IPS-15b (cell line): Measurements from ENCODE around the gene OR2A5.

ENCODE experiments used
- H3K27me3 ChIP-seq: one replicate; pipeline ENCODE4 v1.6.1; 2013; ENCODE audit warnings: low read length; ENCODE audit not compliant: control insufficient read depth, insufficient read depth
- H3K36me3 ChIP-seq: one replicate; pipeline ENCODE4 v1.6.1; 2013; ENCODE audit warnings: low read length; ENCODE audit not compliant: control insufficient read depth, insufficient read depth
- H3K4me1 ChIP-seq: one replicate; pipeline ENCODE4 v1.6.1; 2013; ENCODE audit warnings: mild to moderate bottlenecking, low read length; ENCODE audit not compliant: control insufficient read depth, insufficient read depth
- H3K4me3 ChIP-seq: one replicate; pipeline ENCODE4 v1.5.1; 2013; ENCODE audit warnings: low read depth, low read length
- H3K9ac ChIP-seq: one replicate; pipeline ENCODE4 v1.6.1; 2013; ENCODE audit warnings: low read depth, mild to moderate bottlenecking, low read length
- H3K9me3 ChIP-seq: one replicate; pipeline ENCODE4 v1.6.1; 2013; ENCODE audit warnings: mild to moderate bottlenecking, low read length; ENCODE audit not compliant: control insufficient read depth, insufficient read depth

OR2A5 gene

DNA sequence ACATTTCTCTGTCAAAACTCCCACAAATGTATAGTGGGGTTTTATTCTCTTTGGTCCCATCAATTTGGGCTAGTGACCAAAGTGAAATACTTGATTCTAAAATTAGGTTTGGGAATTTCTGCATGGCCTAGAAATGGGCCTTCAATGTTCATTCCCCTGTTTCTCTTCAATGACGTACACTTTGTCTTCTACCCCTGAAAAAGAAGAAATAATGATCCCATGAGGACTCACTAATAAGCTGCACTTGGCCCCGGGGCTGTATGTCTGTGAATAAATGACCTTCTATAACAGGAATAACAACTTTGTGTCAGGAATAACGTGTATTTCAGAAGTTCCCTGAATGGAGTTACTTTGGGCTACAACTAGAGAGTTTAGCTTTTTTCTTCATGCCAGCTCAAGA is 28.4 kb upstream of the OR2A5 start:
- no peaks in the 10 kb centered on the region for H3K36me3 ChIP-seq
- no peak overlapping the region for H3K9ac ChIP-seq
- no peaks in the 10 kb centered on the region for H3K27me3 ChIP-seq
- no peaks in the 10 kb centered on the region for H3K9me3 ChIP-seq
- no peaks in the 10 kb centered on the region for H3K4me1 ChIP-seq
- H3K4me3 ChIP-seq: no peak overlapping the region

DNA sequence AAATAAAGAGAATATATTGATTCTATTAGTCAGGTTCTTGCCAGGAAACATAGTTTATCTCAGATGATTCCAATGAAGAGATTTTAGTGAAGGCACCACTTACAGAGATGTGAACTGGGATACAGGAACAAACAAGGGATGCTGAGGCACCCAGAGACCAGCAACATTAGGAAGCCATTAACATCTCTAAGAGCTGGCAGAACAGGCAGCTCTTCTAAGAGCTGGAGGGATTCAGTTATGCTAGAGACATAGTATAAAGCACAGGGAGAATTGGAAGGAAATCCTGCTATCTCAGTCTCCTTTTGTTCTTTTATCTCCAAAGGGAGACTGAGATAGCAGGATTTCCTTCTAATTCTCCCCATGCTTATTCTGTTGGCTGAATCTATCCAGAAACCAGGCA is 26.6 kb upstream of the OR2A5 start:
- Histone ChIP-seq H3K4me3 (no peak overlapping the region), H3K4me1 (no peaks in the 10 kb centered on the region), H3K36me3 (no peaks in the 10 kb centered on the region), H3K9me3 (no peaks in the 10 kb centered on the region), H3K9ac (no peak overlapping the region), H3K27me3 (no peaks in the 10 kb centered on the region)

DNA sequence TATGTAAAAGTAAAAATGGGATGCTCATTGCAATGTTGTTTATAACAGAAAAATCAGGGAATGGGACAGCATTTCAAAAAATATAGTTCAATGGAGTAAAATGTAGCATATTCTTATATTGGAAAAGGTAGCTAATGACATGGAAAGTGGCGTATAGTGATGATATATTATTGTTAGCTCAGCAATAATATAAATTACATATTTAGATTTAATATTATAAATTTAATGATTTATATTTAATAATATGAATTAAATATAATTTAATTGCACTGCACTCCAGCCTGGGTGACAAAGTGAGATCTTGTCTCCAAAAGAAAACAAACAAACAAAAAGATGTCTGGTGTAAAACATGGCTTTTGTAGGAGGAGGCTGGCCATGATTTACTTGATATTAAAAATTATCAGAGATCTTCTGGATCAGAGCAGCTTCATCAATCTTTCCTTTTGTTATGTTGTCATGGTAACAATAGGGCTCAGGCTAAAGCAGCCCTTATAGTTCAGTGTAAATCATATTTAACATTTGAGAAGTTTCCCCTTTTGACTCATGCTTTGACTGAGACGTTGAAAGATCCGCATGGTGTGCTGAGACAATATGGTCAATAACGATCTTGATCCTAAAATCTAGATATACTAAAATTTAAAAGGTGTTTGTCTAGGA is 25.4 kb upstream of the OR2A5 start:
- Histone ChIP-seq H3K27me3 (no peaks in the 10 kb centered on the region), H3K9ac (no peak overlapping the region), H3K4me1 (no peaks in the 10 kb centered on the region), H3K36me3 (no peaks in the 10 kb centered on the region), H3K4me3 (no peak overlapping the region), H3K9me3 (no peaks in the 10 kb centered on the region)

DNA sequence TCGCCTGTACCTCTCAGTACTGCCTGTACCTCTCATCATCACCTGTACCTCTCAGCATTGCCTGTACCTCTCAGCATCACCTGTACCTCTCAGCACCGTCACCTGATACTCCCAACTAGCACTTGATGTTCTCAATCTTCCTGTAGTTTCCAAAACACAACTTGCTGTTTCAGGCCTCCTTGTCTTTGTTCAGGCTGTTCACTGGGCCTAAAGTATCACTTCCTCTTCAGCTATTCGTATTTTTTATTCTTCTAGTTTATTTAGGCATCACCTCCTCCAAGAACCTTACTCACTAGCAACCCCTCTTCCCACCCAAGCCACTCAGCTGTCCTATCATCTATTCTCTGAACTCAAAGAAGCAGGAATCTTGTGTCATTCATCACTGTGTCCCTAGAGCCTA is 24.5 kb upstream of the OR2A5 start:
- Histone ChIP-seq H3K36me3 (no peaks in the 10 kb centered on the region), H3K9me3 (no peaks in the 10 kb centered on the region), H3K27me3 (no peaks in the 10 kb centered on the region), H3K4me1 (no peaks in the 10 kb centered on the region), H3K9ac (no peak overlapping the region), H3K4me3 (no peak overlapping the region)

DNA sequence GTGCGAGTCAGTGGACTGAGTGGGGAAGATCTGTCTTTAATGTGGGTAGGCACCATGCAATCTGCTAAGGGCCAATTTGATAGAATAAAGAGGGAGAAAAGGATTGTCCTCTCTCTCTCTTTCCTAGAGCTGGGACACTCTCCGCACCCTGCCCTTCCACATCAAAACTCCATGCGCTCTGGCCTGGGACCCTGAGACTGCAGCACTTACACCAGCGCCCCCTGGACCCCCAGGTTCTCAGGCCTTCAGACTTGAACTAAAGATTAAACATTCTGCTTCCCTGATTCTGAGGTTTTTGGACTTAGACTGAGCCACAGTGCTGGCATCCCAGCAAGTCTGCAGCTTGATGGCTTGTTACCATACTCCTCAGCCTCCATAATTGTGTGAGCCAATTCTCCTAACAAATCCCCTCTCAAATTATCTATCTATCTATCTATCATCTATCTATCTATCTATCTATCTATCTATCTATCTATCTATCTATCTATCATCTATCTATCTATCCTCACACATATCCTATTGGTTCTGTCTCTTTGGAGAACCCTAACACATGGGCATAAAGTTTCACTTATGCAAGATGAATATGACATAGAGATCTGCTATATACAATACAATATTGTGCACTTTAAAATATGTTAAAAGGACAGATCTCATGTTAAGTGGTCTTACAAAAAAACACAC is 22.4 kb upstream of the OR2A5 start:
- Histone ChIP-seq H3K4me3 (no peak overlapping the region), H3K9ac (no peak overlapping the region), H3K27me3 (no peaks in the 10 kb centered on the region), H3K4me1 (no peaks in the 10 kb centered on the region), H3K9me3 (no peaks in the 10 kb centered on the region), H3K36me3 (no peaks in the 10 kb centered on the region)

DNA sequence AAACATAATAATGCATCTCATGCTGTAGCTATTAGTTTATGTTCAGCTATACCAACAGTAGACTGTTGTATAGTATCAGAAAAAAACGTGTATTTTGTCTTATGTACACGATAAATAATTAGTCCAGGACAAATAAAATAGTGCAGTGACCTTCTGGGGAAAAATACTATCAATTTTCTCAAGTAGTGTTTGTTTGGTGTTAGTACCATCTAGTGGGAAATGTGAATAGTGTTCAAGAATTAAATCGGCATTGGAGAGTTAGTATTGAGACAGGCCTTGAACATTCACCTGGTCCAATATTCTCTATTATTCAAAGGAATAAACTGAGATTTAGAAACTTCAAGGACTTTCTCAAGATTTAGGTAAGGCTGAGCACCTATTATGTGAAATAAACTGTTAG is 21.7 kb upstream of the OR2A5 start:
- Histone ChIP-seq H3K9ac (no peak overlapping the region), H3K9me3 (no peaks in the 10 kb centered on the region), H3K4me3 (no peak overlapping the region), H3K36me3 (no peaks in the 10 kb centered on the region), H3K4me1 (no peaks in the 10 kb centered on the region), H3K27me3 (no peaks in the 10 kb centered on the region)

DNA sequence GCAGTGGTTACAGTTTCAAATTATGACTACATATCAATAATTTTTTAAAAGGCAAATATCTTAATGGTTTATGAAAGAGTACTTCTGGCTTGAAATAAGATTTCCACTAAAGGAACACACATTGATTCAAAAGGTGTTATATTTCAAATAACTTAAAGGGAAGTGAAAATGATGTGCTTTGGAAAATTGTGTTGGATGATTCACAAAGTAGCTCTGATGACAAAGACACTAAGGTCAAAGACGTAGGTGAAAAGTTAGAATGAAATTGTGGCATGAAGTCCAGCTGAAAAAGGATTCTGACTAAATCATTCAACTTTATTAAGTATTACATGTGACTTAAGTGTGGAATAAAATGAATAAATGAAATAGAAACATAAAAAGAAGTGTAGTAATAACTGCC is 20.8 kb upstream of the OR2A5 start:
- Histone ChIP-seq H3K4me3 (no peak overlapping the region), H3K9ac (no peak overlapping the region), H3K27me3 (no peaks in the 10 kb centered on the region), H3K4me1 (no peaks in the 10 kb centered on the region), H3K36me3 (no peaks in the 10 kb centered on the region), H3K9me3 (no peaks in the 10 kb centered on the region)

DNA sequence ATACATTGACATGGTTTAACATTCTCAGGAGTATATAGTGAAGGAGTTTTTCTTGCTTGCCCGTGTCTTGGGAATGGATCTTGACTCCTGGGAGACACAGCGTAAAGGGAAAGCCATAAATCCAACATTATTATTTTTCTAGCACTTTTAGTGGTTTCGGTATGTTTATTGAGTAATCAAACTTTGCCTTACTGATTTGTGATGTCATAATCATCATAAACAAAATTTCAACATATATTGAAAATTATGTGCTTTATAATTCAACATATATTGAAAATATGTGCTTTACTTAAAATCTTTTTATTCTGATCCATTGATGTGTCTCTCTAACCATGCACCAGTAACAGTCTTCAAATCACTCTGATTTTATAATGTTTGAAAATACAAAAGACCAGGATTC is 20.2 kb upstream of the OR2A5 start:
- Histone ChIP-seq H3K4me3 (no peak overlapping the region), H3K9ac (no peak overlapping the region), H3K36me3 (no peaks in the 10 kb centered on the region), H3K27me3 (no peaks in the 10 kb centered on the region), H3K9me3 (no peaks in the 10 kb centered on the region), H3K4me1 (no peaks in the 10 kb centered on the region)

DNA sequence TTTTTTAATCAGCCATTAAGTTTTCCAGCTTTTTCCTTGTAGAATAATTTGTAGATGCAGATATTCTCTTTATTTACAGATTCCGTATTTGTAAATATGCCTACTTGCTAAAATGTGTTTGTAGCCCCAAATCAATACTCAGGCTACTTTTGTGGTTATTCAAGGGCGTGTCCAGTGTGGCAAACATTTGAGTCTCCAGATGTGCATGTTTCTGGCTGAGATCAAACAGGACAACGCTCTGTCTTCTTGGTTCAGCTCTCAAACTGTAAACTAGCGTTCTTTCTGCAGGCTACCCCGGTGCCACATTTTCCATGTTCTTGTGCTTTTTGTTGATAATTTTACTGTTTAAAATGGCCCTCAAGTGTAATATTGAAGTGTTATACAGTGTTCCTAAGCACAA is 16.2 kb upstream of the OR2A5 start:
- Histone ChIP-seq H3K9ac (no peak overlapping the region), H3K9me3 (no peaks in the 10 kb centered on the region), H3K27me3 (no peaks in the 10 kb centered on the region), H3K4me3 (no peak overlapping the region), H3K36me3 (no peaks in the 10 kb centered on the region), H3K4me1 (no peaks in the 10 kb centered on the region)

DNA sequence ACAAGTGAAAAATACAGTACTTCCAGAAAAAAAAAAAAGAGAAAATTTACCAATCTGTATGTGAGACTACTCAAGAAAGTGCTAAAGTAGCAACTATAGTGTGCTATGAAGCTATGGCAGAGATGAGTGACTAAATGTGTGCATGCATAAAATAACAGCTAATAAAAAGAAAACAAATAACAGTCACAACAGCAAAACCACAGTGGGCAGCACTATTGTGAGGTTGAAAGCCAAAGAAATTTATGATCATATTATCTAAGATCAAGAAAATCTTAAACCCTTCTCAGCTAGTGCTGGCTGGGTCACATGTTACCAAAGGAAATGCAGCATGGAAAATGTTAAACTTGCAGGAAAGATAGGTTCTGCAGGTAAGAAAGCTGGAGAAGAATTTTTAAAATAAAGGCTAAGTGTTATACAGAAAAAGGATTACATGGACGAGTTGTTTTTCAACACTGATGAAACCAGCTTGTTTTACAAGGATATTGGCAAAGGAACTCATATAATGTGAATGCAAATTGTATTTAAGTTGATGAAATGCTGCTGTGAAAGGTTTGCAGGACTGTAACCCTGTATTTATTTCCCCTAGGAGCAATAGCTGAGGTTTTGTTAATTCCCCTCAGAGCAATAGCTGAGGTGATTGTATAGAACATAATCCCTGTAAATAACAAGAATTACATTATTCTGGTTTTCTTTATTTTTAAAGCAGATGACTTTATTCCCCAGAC is 15.6 kb upstream of the OR2A5 start:
- Histone ChIP-seq H3K4me1 (no peaks in the 10 kb centered on the region), H3K9me3 (no peaks in the 10 kb centered on the region), H3K4me3 (no peak overlapping the region), H3K27me3 (no peaks in the 10 kb centered on the region), H3K9ac (no peak overlapping the region), H3K36me3 (no peaks in the 10 kb centered on the region)

DNA sequence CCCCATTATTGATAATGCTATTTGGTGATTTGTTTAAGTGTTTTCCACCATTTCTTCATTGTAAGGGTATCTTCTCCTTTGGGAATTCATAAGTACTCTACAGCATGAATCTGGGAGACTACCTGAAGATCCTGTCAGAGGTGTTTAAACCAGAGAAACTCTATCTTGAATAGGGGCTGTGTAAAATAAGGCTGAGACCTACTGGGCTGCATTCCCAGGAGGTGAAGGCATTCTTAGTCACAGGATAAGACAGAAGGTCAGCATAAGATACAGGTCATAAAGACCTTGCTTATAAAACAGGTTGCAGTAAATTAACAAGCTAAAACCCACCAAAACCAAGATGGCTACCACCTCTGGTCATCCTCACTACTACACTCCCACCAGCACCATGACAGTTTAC is 13.4 kb upstream of the OR2A5 start:
- no peaks in the 10 kb centered on the region for H3K4me1 ChIP-seq
- no peaks in the 10 kb centered on the region for H3K27me3 ChIP-seq
- H3K36me3 ChIP-seq: no peaks in the 10 kb centered on the region
- H3K9me3 ChIP-seq: no peaks in the 10 kb centered on the region
- H3K9ac ChIP-seq: no peak overlapping the region
- no peak overlapping the region for H3K4me3 ChIP-seq

DNA sequence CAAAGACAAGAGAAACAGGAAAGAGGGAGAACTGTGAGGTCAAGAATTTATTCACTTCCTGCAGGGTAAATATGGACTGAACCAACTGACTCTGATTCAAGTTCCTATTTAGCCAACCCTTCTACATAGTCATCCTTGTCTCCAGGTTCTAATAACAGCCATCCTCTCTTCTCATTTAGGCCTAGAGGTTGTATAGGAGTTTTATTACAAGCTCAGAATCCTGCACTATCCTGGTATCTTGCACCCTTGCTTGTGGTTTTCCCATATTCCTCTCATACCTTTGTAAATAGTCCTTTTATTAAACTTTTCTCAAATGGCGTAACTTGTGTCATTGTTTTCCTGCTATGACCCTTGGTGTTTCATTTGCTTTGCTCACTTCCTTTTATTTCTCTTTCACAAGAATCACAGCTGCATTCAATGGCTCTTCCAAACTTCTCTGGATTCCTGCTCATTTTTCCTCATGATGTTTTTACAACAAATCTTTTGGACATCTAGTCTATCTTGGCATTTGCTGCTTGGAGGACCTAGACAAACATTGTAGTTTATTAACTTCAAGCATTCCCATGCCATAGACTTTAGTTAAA is 12.4 kb upstream of the OR2A5 start:
- no peaks in the 10 kb centered on the region for H3K4me1 ChIP-seq
- no peak overlapping the region for H3K9ac ChIP-seq
- H3K36me3 ChIP-seq: no peaks in the 10 kb centered on the region
- H3K9me3 ChIP-seq: no peaks in the 10 kb centered on the region
- no peak overlapping the region for H3K4me3 ChIP-seq
- H3K27me3 ChIP-seq: no peaks in the 10 kb centered on the region
